Activated CD8-positive, alpha-beta memory T cell treated with anti-CD3 and anti-CD28 coated beads, Interleukin-2, amount 50 U/mL, for 24 hours (primary cell): Measurements from ENCODE around the gene RSRC1.

Experiments
- DNase-seq: peaks from one replicate; pipeline ENCODE4 v3.0.0-alpha.2; 2020; ENCODE audit errors: extremely low read depth

RSRC1 gene

GRCh38 chr3:158128755-158129154, 18.9 kb downstream of the RSRC1 start:
- DNase-seq: no peak

GRCh38 chr3:158134363-158134762, 24.5 kb downstream of the RSRC1 start:
- DNase-seq: no peak

GRCh38 chr3:158140396-158140795, 30.5 kb downstream of the RSRC1 start:
- DNase-seq: no peak

DNA sequence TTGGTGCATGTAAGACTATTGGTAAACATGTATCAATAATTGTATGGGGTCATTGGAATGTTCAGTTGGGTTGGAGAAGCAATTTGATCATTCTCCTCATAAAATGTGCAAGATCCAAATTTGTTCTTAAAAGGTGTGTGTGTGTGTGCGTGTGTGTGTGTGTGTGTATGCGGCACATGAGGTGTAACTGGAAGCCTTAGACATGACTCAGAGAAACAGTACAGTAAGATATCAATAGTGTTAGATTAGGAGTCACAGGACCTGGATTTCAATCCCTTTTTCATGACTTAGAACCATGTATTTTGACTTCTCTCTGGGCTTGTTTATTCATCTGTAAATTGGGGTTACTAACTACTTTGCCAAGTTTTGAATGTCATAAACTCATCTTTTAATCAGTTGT, 38.3 kb downstream of the RSRC1 start:
- no peak for DNase-seq

DNA sequence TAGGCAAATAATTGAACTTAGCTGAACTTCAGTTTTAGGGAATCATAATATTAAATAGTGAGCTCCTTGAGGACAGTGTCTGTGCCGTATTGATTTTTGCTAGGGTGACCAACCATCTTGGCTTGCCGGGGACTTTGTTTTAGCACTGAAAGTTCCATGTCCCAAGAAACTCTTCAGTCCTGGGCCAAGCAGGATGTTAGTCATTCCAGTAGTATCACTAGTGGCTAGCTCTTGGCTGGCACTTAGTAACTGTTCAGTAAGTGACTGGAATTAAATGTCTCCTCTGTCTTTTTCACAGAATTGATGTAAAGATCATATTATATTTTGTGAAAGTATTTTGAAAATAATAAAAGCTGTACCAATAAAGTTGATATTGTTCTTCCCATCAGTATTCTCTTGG, 42.3 kb downstream of the RSRC1 start:
- no peak for DNase-seq

- no peak for DNase-seq
These were observed 49.1 kb downstream of the RSRC1 start for GRCh38 chr3:158158969-158159368.

DNA sequence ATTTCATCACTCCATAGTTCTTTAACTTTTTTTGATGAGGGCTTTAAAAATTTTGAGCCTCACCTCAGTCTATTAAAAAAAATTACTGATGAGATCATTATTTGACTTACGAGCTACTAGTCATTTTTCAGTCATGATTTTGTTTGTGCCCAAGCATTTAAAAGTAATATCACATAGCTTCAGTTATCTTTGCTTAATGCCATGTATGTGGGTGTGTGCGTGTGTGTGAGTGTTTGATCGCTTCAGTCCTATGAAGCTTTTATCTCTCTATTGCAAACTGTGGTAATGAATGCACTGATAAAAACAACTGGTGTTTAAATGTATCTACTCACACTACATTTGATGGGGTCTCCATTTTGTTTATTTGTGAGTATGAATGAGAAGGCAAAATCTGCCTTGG, 49.8 kb downstream of the RSRC1 start:
- no peak for DNase-seq

DNA sequence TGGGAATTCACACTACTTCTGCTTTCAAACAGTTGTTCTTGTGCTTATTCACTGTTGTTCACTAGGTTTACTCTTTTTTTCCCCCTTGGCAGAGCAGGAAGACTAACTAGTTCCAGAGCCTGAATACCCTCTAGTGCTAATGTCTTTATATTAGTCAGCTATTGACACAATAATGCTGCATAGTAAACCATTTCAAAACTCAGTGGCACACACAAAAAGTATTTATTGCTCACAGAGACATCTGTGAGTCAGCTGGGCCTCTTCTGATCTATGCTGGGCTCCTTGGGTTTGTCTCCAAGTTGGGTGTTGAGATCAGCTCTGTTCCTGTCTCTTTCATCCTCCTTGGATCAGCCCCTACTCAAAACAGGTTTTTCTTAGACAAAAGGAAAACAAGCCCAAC, 51.1 kb downstream of the RSRC1 start:
- no peak for DNase-seq

DNA sequence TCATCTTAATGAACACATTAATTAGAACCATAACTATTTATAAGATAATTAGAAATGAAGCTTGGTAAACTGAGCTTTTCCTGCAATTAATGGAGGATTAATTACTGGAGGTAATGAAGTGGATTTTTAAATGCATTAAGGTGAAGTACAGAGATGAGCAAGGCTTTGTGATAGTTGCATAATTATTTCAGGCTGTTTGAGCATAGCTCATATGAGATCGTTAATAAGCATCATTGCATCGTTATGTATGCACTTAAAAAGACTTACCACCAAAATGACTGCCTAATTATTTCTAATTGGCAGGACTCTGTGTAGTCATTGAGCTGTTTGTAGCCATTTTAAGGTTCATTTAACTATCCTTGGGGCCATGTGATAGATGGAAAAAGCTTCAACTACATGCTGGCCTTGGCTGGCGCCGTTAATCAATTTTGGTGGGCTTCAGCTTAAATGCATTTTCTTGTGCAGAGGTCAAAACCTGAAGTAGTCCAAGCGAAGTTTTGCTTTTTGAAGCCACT, 55.3 kb downstream of the RSRC1 start:
- no peak for DNase-seq

GRCh38 chr3:158165730-158166129, 55.8 kb downstream of the RSRC1 start:
- no peak for DNase-seq

- DNase-seq: no peak
These were observed 56.3 kb downstream of the RSRC1 start for GRCh38 chr3:158166223-158166622.

DNA sequence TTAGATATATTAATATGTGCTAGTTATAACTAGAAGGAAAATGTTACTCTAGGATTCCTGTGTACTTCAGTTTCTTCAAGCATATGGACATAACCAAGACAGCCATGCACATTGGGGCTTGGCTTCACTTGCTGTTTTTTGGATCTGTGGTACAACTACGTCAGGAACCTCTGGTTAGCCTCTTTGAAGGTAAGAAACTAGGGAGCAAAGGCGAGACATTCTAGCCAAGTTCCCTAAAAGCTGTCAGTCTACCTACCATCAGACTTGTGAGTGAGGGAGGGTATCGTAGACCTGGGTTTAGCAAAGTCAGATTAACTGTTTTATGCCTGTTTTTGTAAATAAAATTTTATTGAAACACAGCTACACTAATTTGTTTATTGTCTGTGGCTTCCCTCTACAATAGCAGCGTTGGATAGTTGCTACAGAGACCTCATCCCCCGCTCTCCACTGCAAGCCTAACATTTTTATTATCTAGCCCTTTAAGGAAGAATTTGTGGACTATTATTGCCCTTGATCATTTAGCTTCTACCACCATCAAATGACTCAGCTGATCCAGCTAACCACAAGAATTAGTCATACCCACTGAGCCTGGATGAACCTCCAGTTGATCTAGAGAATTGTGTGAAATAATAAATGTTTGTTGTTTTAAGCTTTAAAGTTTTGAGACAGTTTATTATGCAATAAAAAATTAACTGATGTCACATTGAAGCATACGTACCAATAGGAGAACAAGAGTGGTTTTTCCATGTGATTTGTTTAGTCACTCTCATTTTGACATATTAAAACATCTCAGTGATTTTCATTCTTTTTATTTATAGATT, 58.1 kb downstream of the RSRC1 start:
- no peak for DNase-seq

- DNase-seq: no peak
These were observed 59.2 kb downstream of the RSRC1 start for GRCh38 chr3:158169091-158169491.

DNA sequence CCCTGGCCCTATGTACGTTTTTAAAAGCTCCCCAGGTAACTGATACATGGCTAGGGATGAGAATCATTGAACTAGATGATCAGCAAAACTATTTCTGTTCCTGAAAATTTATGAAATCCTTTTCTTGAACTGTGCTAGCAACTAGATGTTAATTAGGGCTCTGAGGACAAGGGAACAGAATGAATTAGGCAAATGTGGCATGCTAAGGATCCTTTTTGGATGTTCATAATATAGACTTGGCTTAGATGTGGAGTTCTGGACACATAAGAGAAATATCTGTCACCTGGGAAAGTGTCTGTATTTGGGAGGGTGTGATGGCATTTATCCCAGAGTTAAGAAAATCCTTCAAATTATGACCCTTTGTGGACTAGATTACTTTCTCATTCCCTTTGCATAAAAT, 71.2 kb downstream of the RSRC1 start:
- no peak for DNase-seq

- no peak for DNase-seq
These were observed 75.8 kb downstream of the RSRC1 start for GRCh38 chr3:158185711-158186110.

DNA sequence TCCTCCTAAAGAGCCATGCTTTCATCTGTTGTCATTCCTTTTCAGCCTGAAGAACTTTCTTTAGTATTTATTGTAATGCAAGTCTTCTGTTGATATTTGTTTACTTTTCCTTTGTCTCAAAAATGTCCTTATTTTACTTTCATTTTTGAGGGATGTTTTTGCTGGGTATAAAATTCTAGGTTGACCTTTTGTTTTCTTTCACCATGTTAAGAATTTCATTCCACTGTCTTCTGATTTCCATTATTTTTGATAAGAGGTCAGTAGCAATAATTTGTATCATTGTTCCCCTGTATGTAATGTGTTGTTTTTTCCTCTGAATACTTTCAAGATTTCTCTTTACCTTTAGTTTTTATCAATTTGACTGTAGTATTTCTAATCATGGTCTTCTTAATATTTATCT, 91.1 kb downstream of the RSRC1 start:
- DNase-seq: no peak

DNA sequence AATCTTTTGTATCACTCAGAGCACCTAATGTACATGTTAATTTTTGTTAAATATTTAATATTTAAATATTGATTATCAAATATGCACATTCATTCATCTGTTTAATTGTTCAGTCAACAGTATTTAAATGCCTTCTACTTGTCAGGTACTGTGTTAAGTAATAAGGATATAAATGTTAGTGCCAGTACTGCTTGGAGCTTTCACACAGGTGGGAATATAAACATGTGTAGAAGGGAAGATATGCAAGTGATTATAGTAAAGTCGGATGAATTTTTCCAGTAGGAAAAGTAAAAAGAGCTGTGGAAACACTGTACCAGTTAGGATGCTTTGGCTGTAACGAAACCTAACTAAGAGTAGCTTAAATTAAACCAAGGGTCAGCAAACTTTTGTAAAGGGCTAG, 95.4 kb downstream of the RSRC1 start:
- no peak for DNase-seq

DNA sequence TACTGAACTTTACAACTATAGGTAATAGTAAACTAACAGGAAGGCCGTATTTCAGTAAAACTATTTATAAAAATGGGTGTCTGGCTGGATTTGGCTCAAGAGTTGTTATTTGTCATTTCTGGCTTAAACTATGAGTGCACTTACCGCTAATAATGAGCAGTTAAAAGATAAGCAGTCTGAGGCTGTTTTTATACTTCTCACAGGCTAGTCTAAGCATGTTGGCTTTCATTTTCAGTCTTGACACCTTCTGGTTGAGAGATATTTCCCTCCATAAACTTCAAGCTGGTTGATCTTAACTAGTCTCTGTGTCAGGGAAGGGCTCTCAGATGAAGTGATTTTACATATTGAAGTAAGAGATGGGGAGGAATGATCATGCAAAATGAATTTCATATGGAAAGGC, 96.1 kb downstream of the RSRC1 start:
- no peak for DNase-seq

DNA sequence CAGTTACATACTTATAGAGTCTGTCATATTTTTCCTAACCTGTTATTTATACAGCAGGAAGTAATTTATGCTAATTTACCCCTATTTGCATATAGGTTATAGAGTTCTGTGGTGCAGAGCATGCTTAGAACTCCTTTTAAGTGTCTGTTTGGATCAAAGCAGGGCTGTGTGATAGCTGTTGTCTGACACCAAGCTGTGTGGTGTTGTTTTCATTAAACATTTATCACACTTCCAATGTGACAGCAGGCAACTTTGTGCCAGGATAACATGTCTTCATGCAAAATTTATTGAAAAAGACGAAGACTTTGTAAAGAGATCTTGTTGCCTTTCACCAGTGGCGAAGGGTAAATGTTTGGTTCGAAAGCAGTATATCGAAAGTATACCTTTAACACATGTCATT, 100.2 kb downstream of the RSRC1 start:
- no peak for DNase-seq

GRCh38 chr3:158213461-158213860, 103.6 kb downstream of the RSRC1 start:
- no peak for DNase-seq

GRCh38 chr3:158217992-158218391, 108.1 kb downstream of the RSRC1 start:
- DNase-seq: no peak

GRCh38 chr3:158220575-158220974, 110.7 kb downstream of the RSRC1 start:
- DNase-seq: no peak

DNA sequence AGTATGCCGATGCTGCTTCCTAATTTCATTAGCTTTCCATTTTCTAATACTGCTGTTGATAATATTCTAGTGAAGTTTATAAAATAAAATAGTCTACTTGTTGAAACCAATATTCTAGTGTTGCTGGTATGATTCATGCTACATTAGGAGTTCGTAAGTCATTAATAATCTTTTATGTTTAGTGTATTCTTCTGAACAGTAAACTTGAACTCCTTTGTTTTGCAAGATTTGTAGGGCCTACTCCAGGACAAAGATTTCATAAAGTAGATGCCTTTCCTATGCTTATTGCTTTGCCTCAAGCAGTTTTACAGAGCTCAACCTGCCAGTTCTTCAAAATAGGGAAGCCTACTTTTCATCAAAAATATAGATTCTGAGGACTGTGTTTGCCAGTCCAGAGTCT, 111.5 kb downstream of the RSRC1 start:
- no peak for DNase-seq

GRCh38 chr3:158226429-158226828, 116.5 kb downstream of the RSRC1 start:
- no peak for DNase-seq
